HuH-7.5 (cell line): ENCODE results near the gene TRIM72.
"Not testable (repeated sequence)": the region's sequence is repeated elsewhere in the genome, so short reads cannot be mapped to it uniquely, and the experiment has no call there.

ENCODE experiments used
- DNase-seq: peaks from one replicate; pipeline ENCODE4 v3.0.0; 2011; ENCODE audit warnings: low spot score

The TRIM72 gene

DNA sequence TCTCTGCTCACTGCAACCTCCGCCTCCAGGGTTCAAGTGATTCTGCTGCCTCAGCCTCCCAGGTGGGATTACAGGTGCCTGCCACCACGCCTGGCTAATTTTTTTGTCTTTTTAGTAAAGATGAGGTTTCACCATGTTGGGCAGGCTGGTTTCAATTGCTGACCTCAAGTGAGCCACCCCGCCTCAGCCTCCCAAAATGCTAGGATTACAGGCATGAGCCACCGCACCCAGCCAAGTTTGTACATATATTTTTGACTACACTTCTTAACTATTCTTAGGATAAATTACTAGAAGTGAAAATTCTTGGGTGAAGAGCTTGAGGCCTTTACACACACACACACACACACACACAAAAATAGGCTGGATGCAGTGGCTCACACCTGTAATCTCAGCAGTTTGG, 44.4 kb downstream of the TRIM72 start:
- DNase-seq: no peak

DNA sequence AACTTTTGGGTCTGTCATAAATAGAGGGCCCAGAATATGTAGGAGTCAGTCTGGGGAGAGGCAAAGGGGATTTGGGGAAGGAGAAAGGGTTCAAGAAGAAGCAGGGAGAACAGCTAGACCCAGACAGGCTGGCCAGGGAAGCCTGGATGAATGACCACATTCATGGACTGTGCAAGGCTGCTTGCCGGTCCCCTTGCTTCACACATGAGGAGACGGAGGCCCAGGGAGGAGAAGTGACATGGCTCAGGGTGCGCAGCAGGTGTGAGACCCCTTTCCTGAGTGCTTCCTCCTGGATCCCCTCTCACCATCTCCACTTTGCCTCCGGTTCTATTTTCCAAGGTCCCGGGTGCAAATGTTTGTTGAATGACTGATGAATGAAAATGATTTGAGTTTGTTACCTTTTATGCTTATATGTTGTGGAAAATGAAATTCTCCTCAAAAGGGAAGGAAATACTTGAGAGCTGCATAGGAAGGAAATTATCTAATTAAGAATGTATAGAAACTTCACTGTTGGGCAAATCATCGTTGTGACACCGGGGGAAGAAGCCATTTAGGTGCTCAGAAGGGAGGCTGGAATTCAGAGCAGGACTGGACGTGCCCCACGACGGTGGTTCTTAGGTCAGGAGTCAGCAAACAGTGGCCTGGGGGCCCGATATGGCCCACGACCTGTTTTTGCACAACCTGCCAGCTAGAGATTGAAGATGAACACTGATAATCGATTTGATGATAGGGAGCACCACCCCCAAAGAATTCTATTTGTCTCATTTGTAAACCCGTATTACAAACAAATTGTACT, 46.4 kb downstream of the TRIM72 start:
- DNase-seq: no peak

DNA sequence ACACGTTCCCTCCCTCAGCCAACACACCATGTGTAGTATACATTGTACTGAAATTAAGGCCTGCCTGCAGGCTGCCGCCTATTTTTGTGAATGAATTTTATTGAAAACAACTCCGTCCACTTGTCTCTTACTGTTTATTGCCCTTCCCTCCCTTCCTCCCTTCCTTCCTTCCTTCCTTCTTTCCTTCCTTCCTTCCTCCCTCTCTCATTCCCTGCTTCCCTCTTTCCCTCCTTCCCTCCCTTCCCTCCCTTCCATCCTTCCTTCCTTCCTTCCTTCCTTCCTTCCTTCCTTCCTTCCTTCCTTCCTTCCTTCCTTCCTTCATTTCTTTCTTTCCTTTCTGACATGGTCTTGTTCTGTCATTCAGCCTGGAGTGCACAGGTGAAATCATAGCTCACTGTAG, 48.2 kb downstream of the TRIM72 start:
- DNase-seq: no peak

DNA sequence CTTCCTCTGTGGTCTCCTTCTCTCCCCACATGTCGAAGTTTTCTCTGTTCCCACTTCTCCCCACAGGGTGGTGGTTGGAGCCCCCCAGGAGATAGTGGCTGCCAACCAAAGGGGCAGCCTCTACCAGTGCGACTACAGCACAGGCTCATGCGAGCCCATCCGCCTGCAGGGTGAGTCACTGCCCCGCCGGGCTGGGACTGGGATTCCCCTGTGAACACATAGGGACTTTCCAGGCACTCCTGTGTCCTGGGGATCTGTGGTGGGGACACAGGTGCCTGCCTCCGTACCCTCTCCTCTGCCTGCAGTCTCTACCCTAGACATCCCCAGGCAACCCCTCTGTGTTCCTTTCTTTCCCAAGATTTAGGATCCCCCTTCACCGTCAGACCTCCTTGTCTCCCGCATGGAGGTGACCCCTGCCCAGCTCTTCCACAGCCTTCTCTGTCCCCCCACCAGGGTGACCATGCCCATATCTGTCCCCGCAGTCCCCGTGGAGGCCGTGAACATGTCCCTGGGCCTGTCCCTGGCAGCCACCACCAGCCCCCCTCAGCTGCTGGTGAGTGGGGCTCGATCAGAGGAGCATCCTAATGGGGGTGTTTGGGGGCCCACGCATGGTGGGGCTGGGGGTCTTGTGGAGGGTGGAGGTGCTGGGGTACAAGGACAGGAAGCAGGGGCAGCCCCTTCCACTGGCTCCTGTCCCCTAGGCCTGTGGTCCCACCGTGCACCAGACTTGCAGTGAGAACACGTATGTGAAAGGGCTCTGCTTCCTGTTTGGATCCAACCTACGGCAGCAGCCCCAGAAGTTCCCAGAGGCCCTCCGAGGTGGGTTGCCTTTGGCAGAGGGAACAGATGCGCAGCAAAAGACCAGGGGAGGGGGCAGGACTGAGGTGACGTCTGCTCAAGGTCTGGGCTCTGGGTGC, 51.7 kb downstream of the TRIM72 start:
- DNase-seq: no peak

DNA sequence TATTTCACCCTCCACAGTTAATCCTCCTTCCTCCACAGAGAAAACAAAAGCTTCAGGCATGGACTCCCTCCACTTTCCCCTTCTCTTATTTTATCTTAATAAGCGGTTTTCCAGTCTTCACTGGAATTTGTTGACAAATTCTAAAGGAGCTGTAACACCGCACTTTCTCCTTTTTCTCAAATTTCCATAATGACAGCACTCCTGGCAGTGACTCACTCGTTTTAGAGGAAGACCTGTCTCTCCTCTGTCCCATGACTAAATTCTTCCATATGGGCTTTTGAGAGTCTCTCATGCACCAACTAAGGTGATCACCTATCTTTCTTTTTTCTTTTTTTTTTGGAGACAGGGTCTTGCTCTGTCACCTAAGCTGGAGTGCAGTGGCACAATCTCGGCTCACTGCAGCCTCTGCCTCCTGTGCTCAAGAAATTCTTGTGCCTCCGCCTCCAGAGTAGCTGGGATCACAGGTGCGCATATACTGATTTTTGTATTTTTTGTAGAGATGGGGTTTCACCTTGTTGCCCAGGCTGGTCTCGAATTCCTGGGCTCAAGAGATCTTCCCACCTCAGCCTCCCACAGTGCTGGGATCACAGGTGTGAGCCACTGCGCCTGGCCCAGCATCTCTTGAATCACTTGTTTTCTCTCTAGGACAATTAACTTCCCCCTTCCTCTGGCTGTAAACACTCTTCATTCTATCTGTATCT, 53.6 kb downstream of the TRIM72 start:
- DNase-seq: no peak

DNA sequence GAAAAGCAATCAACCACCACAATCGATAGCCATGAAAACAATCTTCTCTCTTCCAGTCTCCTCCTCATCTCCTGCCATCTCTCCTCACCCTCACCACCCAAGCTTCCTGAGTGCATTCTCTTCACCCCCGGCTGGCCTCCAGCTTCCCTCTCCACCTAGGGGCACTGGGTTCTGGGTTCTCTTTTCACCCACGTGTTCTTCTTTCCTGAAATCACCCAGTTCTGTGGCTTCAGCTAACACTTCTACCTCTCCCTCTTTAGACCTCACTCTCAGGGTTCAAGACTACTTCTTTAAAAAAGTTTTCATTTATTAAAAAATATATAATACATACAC, 54.1 kb downstream of the TRIM72 start:
- DNase-seq: no peak

DNA sequence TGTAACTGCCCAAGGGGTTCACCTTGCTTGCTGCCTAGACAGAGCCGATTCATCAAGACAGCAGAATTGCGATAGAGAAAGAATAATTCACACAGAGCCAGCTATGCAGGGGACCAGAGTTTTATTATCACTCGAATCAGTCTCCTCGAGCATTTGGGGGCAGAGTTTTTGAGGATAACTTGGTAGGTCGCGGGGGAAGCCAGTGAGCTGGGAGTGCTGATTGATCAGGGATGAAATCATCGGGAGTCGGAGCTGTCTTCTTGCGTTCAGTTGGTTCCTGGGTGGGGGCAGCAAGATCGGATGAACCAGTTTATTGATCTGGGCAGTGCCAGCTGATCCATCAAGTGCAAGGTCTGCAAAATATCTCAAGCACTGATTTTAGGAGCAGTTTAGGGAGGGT, 55.0 kb downstream of the TRIM72 start:
- no peak for DNase-seq

DNA sequence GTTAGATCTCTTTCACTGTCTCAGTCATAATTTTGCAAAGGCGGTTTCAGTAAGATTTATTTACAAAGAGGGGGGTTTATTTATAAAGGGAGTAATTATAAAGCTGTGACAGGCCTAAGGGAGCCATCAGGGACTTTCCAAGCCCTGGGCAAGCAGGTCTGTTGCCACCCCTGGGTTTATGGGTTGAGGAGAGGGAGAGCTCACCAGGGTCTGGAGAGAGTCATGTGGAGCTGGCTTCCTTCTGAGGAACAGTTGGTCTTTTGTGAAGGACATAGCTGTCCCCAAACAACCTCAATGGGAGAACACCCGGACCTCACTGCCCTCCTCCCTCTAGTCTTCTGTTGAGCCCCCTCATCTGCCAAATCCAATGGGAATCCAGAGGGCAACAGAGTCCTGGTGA, 55.6 kb downstream of the TRIM72 start:
- DNase-seq: no peak

DNA sequence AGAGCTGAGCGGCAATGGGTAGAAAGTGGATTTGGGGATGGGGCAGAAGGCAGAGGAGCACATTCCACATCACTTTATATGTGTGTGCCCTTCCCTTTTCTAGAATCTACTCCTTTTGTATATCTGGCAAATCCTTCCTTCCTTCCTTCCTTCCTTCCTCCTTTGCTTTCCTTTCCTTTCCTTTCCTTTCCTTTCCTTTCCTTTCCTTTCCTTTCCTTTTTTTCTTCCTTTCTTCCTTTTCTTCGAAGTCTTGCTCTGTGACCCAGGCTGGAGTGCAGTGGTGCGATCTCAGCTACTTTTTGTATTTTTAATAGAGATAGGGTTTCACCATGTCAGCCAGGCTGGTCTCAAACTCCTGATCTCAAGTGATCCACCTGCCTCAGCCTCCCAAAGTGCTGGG, 56.1 kb downstream of the TRIM72 start:
- DNase-seq: not testable (repeated sequence)

DNA sequence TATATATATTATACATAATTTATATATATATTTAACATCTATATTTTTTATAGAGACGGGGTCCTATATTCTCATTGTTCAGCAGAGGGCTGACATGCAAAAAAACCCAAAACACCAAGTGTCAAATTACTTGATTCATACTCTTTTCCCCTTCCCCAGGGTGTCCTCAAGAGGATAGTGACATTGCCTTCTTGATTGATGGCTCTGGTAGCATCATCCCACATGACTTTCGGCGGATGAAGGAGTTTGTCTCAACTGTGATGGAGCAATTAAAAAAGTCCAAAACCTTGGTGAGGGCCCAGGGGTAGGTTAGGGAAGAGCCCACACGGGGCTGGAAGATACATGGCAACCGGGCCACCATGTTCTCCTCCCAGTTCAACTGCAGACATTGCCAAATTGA, 56.9 kb downstream of the TRIM72 start:
- DNase-seq: no peak

DNA sequence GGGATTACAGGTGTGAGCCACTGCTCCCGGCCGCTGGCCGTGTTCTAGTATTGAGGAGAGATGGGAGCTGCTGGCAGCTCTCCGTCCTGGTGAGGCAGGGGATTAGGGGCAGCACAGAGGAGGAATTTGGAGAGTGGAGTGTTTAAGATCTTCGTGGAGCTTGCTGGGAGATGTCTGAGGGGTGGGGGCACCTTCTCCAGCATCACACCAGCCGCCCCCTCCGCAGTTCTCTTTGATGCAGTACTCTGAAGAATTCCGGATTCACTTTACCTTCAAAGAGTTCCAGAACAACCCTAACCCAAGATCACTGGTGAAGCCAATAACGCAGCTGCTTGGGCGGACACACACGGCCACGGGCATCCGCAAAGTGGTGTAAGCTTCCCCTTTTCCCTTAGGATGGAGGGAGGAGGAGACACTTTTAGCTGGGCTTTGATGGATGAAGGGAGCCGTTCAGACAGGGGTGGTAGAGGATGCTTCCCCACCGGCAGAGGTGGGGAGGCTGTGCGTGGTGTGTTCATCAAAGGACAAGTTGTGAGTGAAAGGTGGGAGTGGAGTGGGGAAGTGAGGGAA, 57.8 kb downstream of the TRIM72 start:
- no peak for DNase-seq

DNA sequence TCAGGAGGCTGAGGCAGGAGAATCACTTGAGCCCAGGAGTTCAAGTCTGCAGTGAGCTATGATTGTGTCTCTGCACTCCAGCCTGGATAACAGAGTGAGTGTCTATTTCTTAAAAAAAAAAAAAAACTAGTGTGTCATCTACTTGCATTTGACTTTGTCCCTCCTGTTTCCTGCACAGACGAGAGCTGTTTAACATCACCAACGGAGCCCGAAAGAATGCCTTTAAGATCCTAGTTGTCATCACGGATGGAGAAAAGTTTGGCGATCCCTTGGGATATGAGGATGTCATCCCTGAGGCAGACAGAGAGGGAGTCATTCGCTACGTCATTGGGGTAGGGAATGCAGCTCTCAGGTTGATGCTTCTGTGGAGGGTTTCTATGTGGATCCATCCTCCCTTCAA, 59.3 kb downstream of the TRIM72 start:
- DNase-seq: no peak

DNA sequence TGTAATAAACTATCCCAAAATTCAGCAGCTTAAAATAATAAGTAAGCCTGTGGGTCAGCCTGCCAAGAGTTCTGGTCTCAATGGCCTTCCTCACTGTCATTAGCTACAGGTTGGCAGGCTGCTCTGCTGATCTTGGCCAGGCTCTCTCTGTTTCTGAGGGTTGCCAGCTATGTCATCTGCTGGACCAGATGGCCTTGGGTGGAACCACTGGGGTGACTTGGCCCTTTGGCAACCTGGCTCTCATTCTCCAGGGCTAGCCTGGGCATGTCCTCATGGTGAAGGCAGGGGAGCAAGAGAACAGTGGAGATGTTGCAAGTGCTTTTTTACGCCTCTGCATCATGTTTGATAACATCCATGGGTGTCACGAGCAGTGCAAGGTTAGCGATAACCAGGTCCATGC, 59.8 kb downstream of the TRIM72 start:
- no peak for DNase-seq

DNA sequence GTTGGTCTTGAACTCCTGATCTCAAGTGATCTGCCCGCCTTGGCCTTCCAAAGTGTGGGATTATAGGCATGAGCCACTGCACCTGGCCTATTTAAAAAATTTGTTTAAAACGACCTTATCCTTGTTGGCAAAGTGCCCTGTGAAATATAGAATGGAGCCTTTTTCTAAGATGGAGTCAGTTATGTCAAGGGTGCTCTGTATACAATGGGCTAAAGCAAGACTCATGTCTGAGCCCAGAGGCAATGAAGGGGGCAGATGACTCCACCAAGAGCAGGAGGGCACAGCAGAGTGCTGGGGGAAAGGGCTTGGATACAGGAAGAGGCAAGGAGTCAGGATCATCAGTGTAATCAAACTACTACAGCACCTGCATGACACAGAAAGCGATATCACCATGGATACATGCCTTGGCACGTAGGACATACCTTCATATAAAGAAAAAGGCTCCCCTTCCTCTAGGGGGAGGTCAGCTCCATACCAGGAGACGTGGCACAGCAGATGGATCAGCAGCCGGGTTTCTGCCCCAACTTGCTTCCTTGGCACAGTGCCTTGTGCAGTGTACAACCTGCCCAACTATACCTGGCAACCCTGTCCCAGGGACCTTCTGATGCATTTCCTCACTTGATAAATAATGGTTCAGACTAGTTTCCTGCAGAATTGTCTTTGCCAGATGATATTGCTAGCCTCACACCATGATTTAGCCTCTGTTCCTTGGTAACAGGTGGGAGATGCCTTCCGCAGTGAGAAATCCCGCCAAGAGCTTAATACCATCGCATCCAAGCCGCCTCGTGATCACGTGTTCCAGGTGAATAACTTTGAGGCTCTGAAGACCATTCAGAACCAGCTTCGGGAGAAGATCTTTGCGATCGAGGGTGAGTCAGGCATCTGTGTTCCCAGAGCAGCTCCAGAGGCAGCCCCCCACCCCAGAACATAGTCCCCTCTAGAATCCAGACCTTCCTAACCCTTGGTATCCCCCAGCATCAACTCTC, 61.2 kb downstream of the TRIM72 start:
- no peak for DNase-seq

DNA sequence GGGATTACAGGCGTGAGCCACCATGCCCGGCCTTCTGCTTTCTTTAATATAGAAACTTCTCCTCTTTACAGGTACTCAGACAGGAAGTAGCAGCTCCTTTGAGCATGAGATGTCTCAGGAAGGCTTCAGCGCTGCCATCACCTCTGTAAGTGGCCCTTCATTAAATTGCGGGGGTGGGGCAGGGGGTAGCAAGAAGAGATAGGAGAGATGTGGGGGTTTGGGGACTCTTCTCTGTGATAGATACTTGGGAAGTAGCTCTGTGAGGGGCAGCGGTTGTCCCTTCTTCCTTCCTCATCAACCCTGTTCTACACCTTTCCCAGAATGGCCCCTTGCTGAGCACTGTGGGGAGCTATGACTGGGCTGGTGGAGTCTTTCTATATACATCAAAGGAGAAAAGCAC, 62.7 kb downstream of the TRIM72 start:
- no peak for DNase-seq

DNA sequence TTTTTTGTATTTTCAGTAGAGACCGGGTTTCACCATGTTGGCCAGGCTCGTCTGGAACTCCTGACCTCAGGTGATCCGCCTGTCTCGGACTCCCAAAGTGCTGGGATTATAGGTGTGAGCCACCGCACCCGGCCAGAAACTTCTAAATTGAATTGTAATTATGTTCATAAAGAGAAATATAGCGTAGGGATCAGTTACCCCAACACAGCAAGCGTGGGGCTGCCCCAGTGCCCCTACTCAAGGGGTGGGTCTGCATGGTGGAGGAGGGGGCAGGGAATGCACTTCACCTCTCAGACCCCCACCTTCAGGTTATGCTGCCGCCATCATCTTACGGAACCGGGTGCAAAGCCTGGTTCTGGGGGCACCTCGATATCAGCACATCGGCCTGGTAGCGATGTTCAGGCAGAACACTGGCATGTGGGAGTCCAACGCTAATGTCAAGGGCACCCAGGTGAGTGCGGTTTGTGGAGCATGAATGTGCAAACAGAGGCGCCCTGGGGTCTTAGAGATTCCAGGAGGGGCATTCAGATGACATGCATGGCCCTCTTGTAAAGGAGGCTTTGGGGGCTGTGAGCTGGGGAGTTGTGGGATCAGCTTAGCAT, 63.8 kb downstream of the TRIM72 start:
- no peak for DNase-seq

DNA sequence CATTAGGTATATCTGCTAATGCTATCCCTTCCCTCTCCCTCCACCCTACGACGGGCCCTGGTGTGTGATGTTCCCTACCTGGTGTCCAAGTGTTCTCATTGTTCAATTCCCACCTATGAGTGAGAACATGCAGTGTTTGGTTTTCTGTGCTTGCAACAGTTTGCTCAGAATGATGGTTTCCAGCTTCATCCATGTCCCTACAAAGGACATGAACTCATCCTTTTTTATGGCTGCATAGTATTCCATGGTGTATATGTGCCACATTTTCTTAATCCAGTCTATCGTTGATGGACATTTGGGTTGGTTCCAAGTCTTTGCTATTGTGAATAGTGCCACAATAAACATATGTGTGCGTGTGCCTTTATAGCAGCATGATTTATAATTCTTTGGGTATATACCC, 64.9 kb downstream of the TRIM72 start:
- not testable (repeated sequence) for DNase-seq
